Upper lobe of left lung (tissue), 6 donors: Measurements from ENCODE around the gene CDK2. TPM values are rescaled to one million over a fixed set of nuclear protein-coding genes. Genes with fewer than 3 reads are reported as not detected.

Experiments used
- ATAC-seq, 2 donors: fragments of 200-7000 bp; cut with Tn5 transposase; one replicate each; pipeline ENCODE4 v1.9.1; 2022; ENCODE audit warnings: mild to moderate bottlenecking in 2 of 2, moderate library complexity in 2 of 2; ENCODE audit not compliant: low FRiP score in 2 of 2
- DNase-seq, 2 donors: peaks; one replicate each; pipeline ENCODE4 v3.0.0-alpha.2; 2019 to 2020
- H3K27ac ChIP-seq, 4 donors: fragments of 200-600 bp; sonication (generic); one replicate each; pipeline ENCODE4 v1.5.1; 2016 to 2019
- H3K27me3 ChIP-seq, 4 donors: fragments of 200-600 bp; sonication (generic); one replicate each; pipeline ENCODE4 v1.5.1; 2017 to 2019
- H3K36me3 ChIP-seq, 4 donors: fragments of 200-600 bp; sonication (generic); one replicate each; pipeline ENCODE4 v1.5.1; 2016 to 2019
- H3K4me1 ChIP-seq, 4 donors: fragments of 200-600 bp; sonication (generic); one replicate each; pipeline ENCODE4 v1.5.1; 2018 to 2019
- H3K4me3 ChIP-seq, 4 donors: fragments of 200-600 bp; sonication (generic); one replicate each; pipeline ENCODE4 v1.5.1; 2017 to 2019; ENCODE audit warnings: mild to moderate bottlenecking in 2 of 4, moderate library complexity in 1 of 4
- H3K9me3 ChIP-seq, 4 donors: fragments of 200-600 bp; sonication (generic); one replicate each; pipeline ENCODE4 v1.5.1; 2018 to 2019
- EP300 ChIP-seq, 4 donors: sonication (generic); formaldehyde crosslinking; IDR thresholded peaks; one replicate each; pipeline ENCODE4 v1.5.1; 2017; ENCODE audit warnings: antibody characterized with exemption in 4 of 4, control low read depth in 2 of 4
- POLR2A ChIP-seq, 4 donors: fragments of 450-650 bp; IDR thresholded peaks; one replicate each; pipeline ENCODE4 v1.5.1; 2016 to 2017; ENCODE audit warnings: antibody characterized with exemption in 4 of 4, mild to moderate bottlenecking in 2 of 4
- POLR2AphosphoS5 ChIP-seq, 2 donors: sonication (generic); formaldehyde crosslinking; IDR thresholded peaks; one replicate each; pipeline ENCODE4 v1.5.1; 2017; ENCODE audit warnings: antibody characterized with exemption in 2 of 2
- WGBS, 2 donors: methylation state at CpG; one replicate each; pipeline ENCODE4 v1.1.5; 2017 to 2018; 5-methylcytosine and 5-hydroxymethylcytosine counted together
- total RNA-seq, 6 donors: library from RNA; depleted of rRNA in 4 of 6; stranded (reverse); fragments of >200 nt in 4 of 6; gene quantifications; one replicate each; pipeline versions ENCODE4 v1.1.0 to v1.2.1, GENCODE V29; 2016 to 2021
- TF ChIP-seq, protein P1 (sequence below), 6 experiments: fragments of 450-650 bp in 4 of 6; fragments of 200-600 bp in 2 of 6; sonication (generic) in 2 of 6; IDR thresholded peaks; one replicate each; pipeline ENCODE4 v1.5.1; 2016 to 2019; ENCODE audit warnings: antibody characterized with exemption in 6 of 6
- donor health status: DM: no; HTN: no; CAD: no; lungs with moderate emphysema.
- donor health status: DM: no; HTN: yes; CAD: no; lungs with severe emphysema.

Gene CDK2
- total RNA-seq, 6 donors from 2014 or later: 11.7 to 27.9 (median 21.7) TPM

DNA sequence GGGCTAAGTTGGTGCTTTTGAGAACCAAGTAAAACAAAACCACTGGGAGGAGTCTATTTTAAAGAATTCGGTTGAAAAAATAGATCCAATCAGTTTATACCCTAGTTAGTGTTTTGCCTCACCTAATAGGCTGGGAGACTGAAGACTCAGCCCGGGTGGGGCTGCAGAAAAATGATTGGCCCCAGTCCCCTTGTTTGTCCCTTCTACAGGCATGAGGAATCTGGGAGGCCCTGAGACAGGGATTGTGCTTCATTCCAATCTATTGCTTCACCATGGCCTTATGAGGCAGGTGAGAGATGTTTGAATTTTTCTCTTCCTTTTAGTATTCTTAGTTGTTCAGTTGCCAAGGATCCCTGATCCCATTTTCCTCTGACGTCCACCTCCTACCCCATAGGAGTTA is 5.4 kb downstream of the CDK2 start:
- peak overlapping the region in 1 of 4 donors; percentile 68 for H3K4me3 ChIP-seq
- TF ChIP-seq POLR2AphosphoS5 (IDR thresholded peaks at IDR 0.05): no peak
- TF ChIP-seq EP300 (IDR thresholded peaks at IDR 0.05): no peak
- TF ChIP-seq, protein P1, sequence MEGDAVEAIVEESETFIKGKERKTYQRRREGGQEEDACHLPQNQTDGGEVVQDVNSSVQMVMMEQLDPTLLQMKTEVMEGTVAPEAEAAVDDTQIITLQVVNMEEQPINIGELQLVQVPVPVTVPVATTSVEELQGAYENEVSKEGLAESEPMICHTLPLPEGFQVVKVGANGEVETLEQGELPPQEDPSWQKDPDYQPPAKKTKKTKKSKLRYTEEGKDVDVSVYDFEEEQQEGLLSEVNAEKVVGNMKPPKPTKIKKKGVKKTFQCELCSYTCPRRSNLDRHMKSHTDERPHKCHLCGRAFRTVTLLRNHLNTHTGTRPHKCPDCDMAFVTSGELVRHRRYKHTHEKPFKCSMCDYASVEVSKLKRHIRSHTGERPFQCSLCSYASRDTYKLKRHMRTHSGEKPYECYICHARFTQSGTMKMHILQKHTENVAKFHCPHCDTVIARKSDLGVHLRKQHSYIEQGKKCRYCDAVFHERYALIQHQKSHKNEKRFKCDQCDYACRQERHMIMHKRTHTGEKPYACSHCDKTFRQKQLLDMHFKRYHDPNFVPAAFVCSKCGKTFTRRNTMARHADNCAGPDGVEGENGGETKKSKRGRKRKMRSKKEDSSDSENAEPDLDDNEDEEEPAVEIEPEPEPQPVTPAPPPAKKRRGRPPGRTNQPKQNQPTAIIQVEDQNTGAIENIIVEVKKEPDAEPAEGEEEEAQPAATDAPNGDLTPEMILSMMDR (IDR thresholded peaks at IDR 0.05): no peak
- TF ChIP-seq POLR2A (IDR thresholded peaks at IDR 0.05): peak in 1 of 4 donors; percentile 38

DNA sequence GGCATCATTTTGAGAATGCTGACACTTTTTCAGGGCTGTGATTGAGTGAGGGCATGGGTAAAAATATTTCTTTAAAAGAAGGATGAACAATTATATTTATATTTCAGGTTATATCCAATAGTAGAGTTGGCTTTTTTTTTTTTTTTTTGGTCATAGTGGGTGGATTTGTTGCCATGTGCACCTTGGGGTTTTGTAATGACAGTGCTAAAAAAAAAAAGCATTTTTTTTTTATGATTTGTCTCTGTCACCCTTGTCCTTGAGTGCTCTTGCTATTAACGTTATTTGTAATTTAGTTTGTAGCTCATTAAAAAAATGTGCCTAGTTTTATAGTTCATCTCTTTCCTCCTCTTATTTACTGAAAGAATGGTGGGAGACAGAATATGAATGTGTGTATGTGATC is 5.8 kb downstream of the CDK2 start:
- no peak for ATAC-seq

More for the DNA sequence above, 5.4 kb downstream of the CDK2 start:
- no peaks in the 10 kb centered on the region for H3K9me3 ChIP-seq
- H3K36me3 ChIP-seq: peaks cover 0 to 19% (median 0%) of the 10 kb centered on the region in 4 donors
- peak overlapping the region; percentile 90 to 94 (median 91) for H3K27ac ChIP-seq
- H3K4me1 ChIP-seq: peaks cover 42 to 50% (median 48%) of the 10 kb centered on the region in 4 donors
- ATAC-seq (peak in 1 of 2 donors; percentile 3), DNase-seq (peak in 1 of 2 donors; percentile 51)
- 52 to 56% methylated on average over 3 of the region's 3 CpGs for WGBS, 2 donors
- H3K27me3 ChIP-seq: no peaks in the 10 kb centered on the region

DNA sequence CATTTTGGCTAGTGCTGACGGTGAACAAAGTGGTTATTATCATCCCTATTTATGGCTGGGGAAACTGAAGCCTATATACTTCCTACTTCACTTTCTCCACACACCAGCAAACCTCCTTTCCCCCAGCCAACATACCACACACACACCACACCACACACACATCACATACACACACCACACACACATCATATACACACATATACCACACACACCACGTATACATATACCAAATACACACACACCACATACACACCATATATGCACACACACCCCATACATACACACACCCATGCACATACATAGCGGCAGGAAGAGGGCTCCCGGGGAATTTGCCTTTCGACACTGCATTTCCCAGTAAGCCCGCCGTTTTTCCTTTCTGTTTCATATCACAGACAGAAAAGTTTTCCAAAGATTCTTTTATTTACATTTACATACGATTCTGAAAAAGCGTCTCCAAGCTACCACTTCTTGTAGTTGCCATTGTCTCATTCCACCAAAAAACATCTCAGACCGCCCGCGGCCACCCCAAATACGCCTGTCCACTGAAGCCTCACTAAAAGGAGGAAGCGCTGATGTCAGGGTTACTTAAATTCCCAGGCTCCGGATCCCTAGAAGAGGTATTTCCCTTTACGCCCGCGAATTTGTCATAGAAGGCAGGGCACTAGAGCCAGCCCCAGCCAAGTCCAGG is 6.4 kb downstream of the CDK2 start:
- Histone ChIP-seq H3K4me1 (peaks cover 37 to 50% (median 43%) of the 10 kb centered on the region in 4 donors), H3K36me3 (peaks cover 0 to 19% (median 0%) of the 10 kb centered on the region in 4 donors), H3K4me3 (peak overlapping the region; percentile 52 to 68 (median 56)), H3K9me3 (no peaks in the 10 kb centered on the region), H3K27ac (peak overlapping the region; percentile 90 to 94 (median 91)), H3K27me3 (no peaks in the 10 kb centered on the region)
- ATAC-seq (peak in 1 of 2 donors; percentile 9), DNase-seq (no peak)
- TF ChIP-seq EP300 (IDR thresholded peaks at IDR 0.05) (peak in 1 of 4 donors; percentile 23), POLR2AphosphoS5 (IDR thresholded peaks at IDR 0.05) (peak; percentile 58 to 89), POLR2A (IDR thresholded peaks at IDR 0.05) (peak in 2 of 4 donors; percentile 65 to 67)
- TF ChIP-seq, protein P1 (IDR thresholded peaks at IDR 0.05): no peak
- WGBS, 2 donors: 0% methylated on average over 18 of the region's 18 CpGs

More for the DNA sequence above, 5.8 kb downstream of the CDK2 start:
- Histone ChIP-seq H3K9me3 (no peaks in the 10 kb centered on the region), H3K27ac (peak overlapping the region; percentile 90 to 94 (median 91)), H3K27me3 (no peaks in the 10 kb centered on the region), H3K4me1 (peaks cover 43 to 50% (median 46%) of the 10 kb centered on the region in 4 donors), H3K36me3 (peaks cover 0 to 19% (median 0%) of the 10 kb centered on the region in 4 donors), H3K4me3 (peak overlapping the region; percentile 52 to 68 (median 56))
- 23 to 26% methylated on average over 1 of the region's 1 CpG for WGBS, 2 donors
- TF ChIP-seq POLR2A (IDR thresholded peaks at IDR 0.05) (no peak), POLR2AphosphoS5 (IDR thresholded peaks at IDR 0.05) (no peak), EP300 (IDR thresholded peaks at IDR 0.05) (no peak)
- TF ChIP-seq, protein P1 (IDR thresholded peaks at IDR 0.05): no peak
- no peak for DNase-seq

DNA sequence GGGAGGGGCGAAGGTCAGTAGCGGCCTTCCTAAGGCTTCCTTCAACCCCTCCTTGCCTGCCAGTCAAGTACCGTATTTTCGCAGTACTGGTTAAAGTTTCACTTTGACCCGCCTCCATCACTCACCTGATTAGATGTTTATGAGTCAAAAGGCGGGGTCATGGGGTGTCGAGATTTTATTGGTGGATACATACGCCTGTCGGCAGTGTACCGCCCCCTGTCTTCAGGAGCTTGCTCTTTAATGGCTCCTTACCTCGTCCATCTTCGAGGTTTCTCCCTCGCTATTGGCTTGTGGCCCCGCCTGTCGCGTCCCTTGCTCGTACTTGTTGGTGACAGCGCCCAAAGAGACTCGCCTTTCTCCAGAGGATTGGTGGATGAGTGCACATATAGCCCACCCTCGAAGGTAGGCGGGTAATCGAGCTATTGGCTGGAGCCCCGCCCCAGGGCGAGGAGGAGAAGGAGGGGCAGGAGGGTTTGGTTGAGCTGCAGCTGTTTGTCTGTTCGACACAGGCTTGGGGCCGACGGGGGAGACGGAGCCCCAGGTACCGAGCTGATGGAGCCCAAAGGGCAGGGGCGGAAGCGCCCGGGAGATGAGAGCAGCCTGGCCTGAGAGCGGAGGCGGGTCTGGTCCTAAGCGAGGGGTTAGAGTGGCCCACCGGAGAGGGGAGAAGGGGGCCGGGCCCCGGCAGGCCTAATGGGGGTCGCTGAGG is 7.1 kb downstream of the CDK2 start, which contains the start of gene RAB5B:
TSS of gene RAB5B (plus strand) at position 480 of the 709 bp plus-strand sequence. CDS start 12,883 bp downstream, outside the sequence.
- Histone ChIP-seq H3K27me3 (no peaks in the 10 kb centered on the region), H3K9me3 (no peaks in the 10 kb centered on the region), H3K4me1 (peaks cover 39 to 54% (median 46%) of the 10 kb centered on the region in 4 donors), H3K36me3 (peaks cover 0 to 19% (median 0%) of the 10 kb centered on the region in 4 donors), H3K27ac (peak within 1 kb of the TSS; percentile 95 to 98 (median 96)), H3K4me3 (peak within 1 kb of the TSS; percentile 70 to 100 (median 87))
- TF ChIP-seq POLR2AphosphoS5 (IDR thresholded peaks at IDR 0.05) (peak; percentile 95 to 99), POLR2A (IDR thresholded peaks at IDR 0.05) (peak; percentile 75 to 98 (median 96)), EP300 (IDR thresholded peaks at IDR 0.05) (no peak)
- TF ChIP-seq, protein P1 (IDR thresholded peaks at IDR 0.05): peak in 3 of 6 experiments; percentile 46 to 63 (median 48)
- 1% methylated on average over 32 to 39 of the region's 39 CpGs for WGBS, 2 donors
- ATAC-seq: peak; percentile 96 to 98
- peak; percentile 92 to 100 for DNase-seq
